B cell (primary cell): Measurements from ENCODE around the gene IKZF2. TPM values are rescaled to one million over a fixed set of nuclear protein-coding genes. Genes with fewer than 3 reads are reported as not detected.

ENCODE experiments used
- ATAC-seq: fragments of 200-7000 bp; cut with Tn5 transposase; one replicate; pipeline ENCODE4 v1.10.0; 2021; ENCODE audit warnings: low read depth, mild to moderate bottlenecking, moderate number of reproducible peaks, moderate library complexity
- CTCF ChIA-PET: fragments of 350-600 bp; sonication (Branson Sonifier 250); formaldehyde crosslinking; loops from one replicate; lab custom pipeline; 2021; ENCODE audit warnings: antibody characterized with exemption, inconsistent platforms; lab: Charles Lee
- POLR2A ChIA-PET: fragments of 350-600 bp; sonication (Branson Sonifier 250); formaldehyde crosslinking; loops from one replicate; lab custom pipeline; 2021; ENCODE audit warnings: antibody characterized with exemption; lab: Charles Lee
- DNase-seq: peaks from one replicate; pipeline ENCODE4 v3.0.0; 2013
- H2AFZ ChIP-seq: 2 replicates; pipeline ENCODE4 v1.6.1; 2012; ENCODE audit warnings: mild to moderate bottlenecking, low read depth, low read length; ENCODE audit not compliant: insufficient read depth, poor library complexity, severe bottlenecking
- H3K27ac ChIP-seq, 2 donors: 1 replicate in 1 of 2; 2 replicates in 1 of 2; pipeline ENCODE4 v1.5.1; 2012 to 2013; ENCODE audit warnings: low read length in 2 of 2, mild to moderate bottlenecking in 2 of 2, moderate library complexity in 1 of 2
- H3K27me3 ChIP-seq, 4 experiments: fragments of 200-600 bp in 1 of 4; sonication (generic) in 1 of 4; replicated peaks in 1 of 4; 1 replicate in 2 of 4; 2 replicates in 2 of 4; pipeline versions ENCODE4 v1.6.1 to v1.7.0; 2013 to 2016; ENCODE audit warnings: low read length in 3 of 4, mild to moderate bottlenecking in 2 of 4, mixed read lengths in 1 of 4, moderate library complexity in 1 of 4; ENCODE audit not compliant: insufficient read depth in 4 of 4, control insufficient read depth in 3 of 4; ENCODE audit errors: control extremely low read depth in 1 of 4
- H3K36me3 ChIP-seq, 2 experiments: replicated peaks in 1 of 2; 1 replicate in 1 of 2; 2 replicates in 1 of 2; pipeline versions ENCODE4 v1.6.1 to v1.7.1; 2013; ENCODE audit warnings: low read length in 1 of 2; ENCODE audit not compliant: insufficient read depth in 2 of 2, control insufficient read depth in 1 of 2; ENCODE audit errors: control extremely low read depth in 1 of 2, extremely low read depth in 1 of 2
- H3K4me1 ChIP-seq, 2 donors: fragments of 200-600 bp in 1 of 2; sonication (generic) in 1 of 2; 1 replicate in 1 of 2; 2 replicates in 1 of 2; pipeline versions ENCODE4 v1.5.1 to v1.6.1; 2013 to 2017; ENCODE audit warnings: low read length in 2 of 2; ENCODE audit not compliant: control insufficient read depth in 2 of 2, insufficient read depth in 2 of 2
- H3K4me2 ChIP-seq: replicated peaks from 2 replicates; pipeline ENCODE3; 2012; ENCODE audit warnings: mild to moderate bottlenecking, low read depth, low read length; ENCODE audit not compliant: poor library complexity, severe bottlenecking
- H3K4me3 ChIP-seq, 5 experiments: fragments of 200-600 bp in 1 of 5; sonication (generic) in 1 of 5; 1 replicate in 3 of 5; 2 replicates in 2 of 5; pipeline versions ENCODE4 v1.5.1 to v1.7.0; 2011 to 2016; ENCODE audit warnings: low read length in 4 of 5, mild to moderate bottlenecking in 4 of 5, low read depth in 2 of 5, control low read depth in 1 of 5, moderate library complexity in 1 of 5; ENCODE audit not compliant: insufficient read depth in 1 of 5; ENCODE audit errors: control extremely low read depth in 1 of 5, extremely low read depth in 1 of 5
- H3K79me2 ChIP-seq: fragments of 200-600 bp; sonication (generic); one replicate; pipeline ENCODE4 v1.6.0; 2016; ENCODE audit warnings: low read length; ENCODE audit not compliant: control insufficient read depth, insufficient read depth
- H3K9ac ChIP-seq: fragments of 200-600 bp; sonication (generic); 2 replicates; pipeline ENCODE4 v1.6.1; 2017; ENCODE audit warnings: mild to moderate bottlenecking, low read length, moderate library complexity
- H3K9me3 ChIP-seq, 3 donors: one replicate each; pipeline versions ENCODE4 v1.6.1 to v1.7.1; 2013; ENCODE audit warnings: low read length in 2 of 3; ENCODE audit not compliant: control insufficient read depth in 2 of 3, insufficient read depth in 1 of 3; ENCODE audit errors: control extremely low read depth in 1 of 3
- H4K20me1 ChIP-seq: 2 replicates; pipeline ENCODE4 v1.6.0; 2012; ENCODE audit warnings: mild to moderate bottlenecking, low read length; ENCODE audit not compliant: insufficient read depth, control insufficient read depth, poor library complexity, severe bottlenecking
- H3K27ac Mint-ChIP-seq: one replicate; pipeline ENCODE4 v1.8.0; 2021; ENCODE audit warnings: mixed read lengths
- H3K27me3 Mint-ChIP-seq: one replicate; pipeline ENCODE4 v1.8.0; 2021; ENCODE audit warnings: mixed read lengths
- H3K4me1 Mint-ChIP-seq: one replicate; pipeline ENCODE4 v1.8.0; 2021; ENCODE audit warnings: mixed read lengths
- H3K4me3 Mint-ChIP-seq: one replicate; pipeline ENCODE4 v1.8.0; 2021; ENCODE audit warnings: mixed read lengths
- H3K9me3 Mint-ChIP-seq: one replicate; pipeline ENCODE4 v1.8.0; 2022; ENCODE audit warnings: mixed read lengths; ENCODE audit not compliant: insufficient read depth
- CTCF ChIP-seq: fragments of 200-600 bp; IDR thresholded peaks from one replicate; pipeline ENCODE4 v1.8.0; 2022; ENCODE audit warnings: antibody characterized with exemption, mild to moderate bottlenecking
- EZH2 ChIP-seq: IDR thresholded peaks from 2 replicates; pipeline ENCODE4 v1.6.1; 2012; ENCODE audit warnings: borderline replicate concordance, low read depth, mild to moderate bottlenecking, moderate library complexity, low read length; ENCODE audit not compliant: insufficient read depth, poor library complexity, severe bottlenecking
- WGBS: methylation state at CpG from one replicate; pipeline ENCODE4 v1.1.5; 2013; ENCODE audit warnings: missing lambda C conversion rate; ENCODE audit not compliant: insufficient coverage; 5-methylcytosine and 5-hydroxymethylcytosine counted together
- intact Hi-C: fragments of 100-400 bp; cut with micrococcal nuclease; formaldehyde crosslinking; loops from one replicate; pipeline ENCODE4 v1.10.0; 2022
- polyA plus RNA-seq: library from polyadenylated mRNA; depleted of rRNA; stranded (reverse); fragments of >200 nt; gene quantifications from 2 replicates; pipeline ENCODE4 v1.2.3, GENCODE V29; 2012
- total RNA-seq, 2 donors: library from RNA; stranded (reverse); fragments of 120-200 nt in 1 of 2; gene quantifications; 1 replicate in 1 of 2; 2 replicates in 1 of 2; pipeline versions ENCODE4 v1.2.3 to v1.2.4, GENCODE V29; 2013 to 2022

Gene IKZF2
- total and polyA plus RNA-seq, 2 donors (not counting 1 experiment from before 2014, with no cell fraction given): 2.5 to 49.3 TPM

- Mint-ChIP-seq H3K27ac (peak overlapping the region; percentile 0), H3K9me3 (no peaks in the 10 kb centered on the region), H3K4me1 (peaks cover 26% of the 10 kb centered on the region), H3K4me3 (no peak overlapping the region), H3K27me3 (no peaks in the 10 kb centered on the region)
- Histone ChIP-seq H3K27me3 (no peaks in the 10 kb centered on the region), H3K36me3 (no peaks in the 10 kb centered on the region), H3K79me2 (no peaks in the 10 kb centered on the region), H3K9ac (no peak overlapping the region), H3K4me3 (no peak overlapping the region), H3K27ac (peak overlapping the region in 1 of 2 donors; percentile 94), H4K20me1 (no peaks in the 10 kb centered on the region), H3K9me3 (no peaks in the 10 kb centered on the region), H3K4me2 (peak overlapping the region; percentile 20), H3K4me1 (peaks cover 14 to 35% of the 10 kb centered on the region in 2 donors), H2AFZ (no peak overlapping the region)
- DNase-seq (peak; percentile 21), ATAC-seq (no peak)
- intact Hi-C loops: loop anchor here (2.0 kb wide), 1 partner anchor 69 kb away; no protein-coding TSS in a partner anchor
- ChIA-PET POLR2A (no interaction called here), CTCF (interaction anchor here (0.8 to 1.4 kb wide), 2 partner anchors 8 to 21 kb away, joined by 3 read pairs; no protein-coding TSS in a partner anchor)
- TF ChIP-seq CTCF: no peak
- TF ChIP-seq EZH2: no peak
These were observed 12.9 kb upstream of the IKZF2 start for GRCh38 chr2:213164263-213164662.

- H3K27ac Mint-ChIP-seq: no peak overlapping the region
- no peaks in the 10 kb centered on the region for H3K27me3 Mint-ChIP-seq
- Histone ChIP-seq H3K36me3 (no peaks in the 10 kb centered on the region), H3K4me3 (no peak overlapping the region), H4K20me1 (no peaks in the 10 kb centered on the region), H3K9ac (no peak overlapping the region), H3K27me3 (no peaks in the 10 kb centered on the region), H2AFZ (no peak overlapping the region), H3K79me2 (no peaks in the 10 kb centered on the region), H3K4me2 (no peak overlapping the region), H3K27ac (no peak overlapping the region), H3K9me3 (no peaks in the 10 kb centered on the region), H3K4me1 (peaks cover 17 to 38% of the 10 kb centered on the region in 2 donors)
- H3K9me3 Mint-ChIP-seq: no peaks in the 10 kb centered on the region
- H3K4me3 Mint-ChIP-seq: no peak overlapping the region
- no CpG with 5 or more reads among the region's 3 CpGs for WGBS
- TF ChIP-seq EZH2 (no peak), CTCF (no peak)
- ATAC-seq (no peak), DNase-seq (no peak)
- intact Hi-C loops: no loop called here
- peaks cover 33% of the 10 kb centered on the region for H3K4me1 Mint-ChIP-seq
- CTCF ChIA-PET: interaction anchor here (1.0 to 1.4 kb wide), 2 partner anchors 10 to 58 kb away, joined by 3 to 11 read pairs; no protein-coding TSS in a partner anchor
- POLR2A ChIA-PET: no interaction called here
These were observed 11.2 kb upstream of the IKZF2 start for GRCh38 chr2:213162516-213163118.
